Activated T-cell treated with anti-CD3 and anti-CD28 coated beads, Interleukin-2, amount 50 U/mL, for 72 hours (primary cell): ENCODE data around the gene NAA80. TPM values are rescaled to one million over a fixed set of nuclear protein-coding genes. Genes with fewer than 3 reads are reported as not detected.

Experiments
- ATAC-seq, 2 donors: fragments of 150-1000 bp; cut with Tn5 transposase; replicated peaks in 1 of 2; 2 replicates each; pipeline ENCODE4 v1.10.0; 2021; ENCODE audit warnings: moderate library complexity in 2 of 2, mild to moderate bottlenecking in 1 of 2
- DNase-seq, 2 donors: peaks; one replicate each; pipeline ENCODE4 v3.0.0; 2021 to 2022; ENCODE audit warnings: mixed read lengths in 1 of 2
- H3K27ac Mint-ChIP-seq: one replicate; pipeline ENCODE4 v1.8.0; 2022; ENCODE audit warnings: mild to moderate bottlenecking, moderate library complexity, mixed read lengths
- H3K27me3 Mint-ChIP-seq: one replicate; pipeline ENCODE4 v1.8.0; 2022; ENCODE audit warnings: low read depth, mixed read lengths
- H3K36me3 Mint-ChIP-seq, 2 donors: one replicate each; pipeline ENCODE4 v1.8.0; 2022; ENCODE audit warnings: mixed read lengths in 2 of 2, mild to moderate bottlenecking in 1 of 2; ENCODE audit not compliant: insufficient read depth in 2 of 2
- H3K4me1 Mint-ChIP-seq: one replicate; pipeline ENCODE4 v1.8.0; 2022; ENCODE audit warnings: low read depth, mixed read lengths
- H3K4me3 Mint-ChIP-seq, 2 donors: one replicate each; pipeline ENCODE4 v1.8.0; 2022; ENCODE audit warnings: mild to moderate bottlenecking in 2 of 2, mixed read lengths in 2 of 2, moderate library complexity in 2 of 2
- H3K9me3 Mint-ChIP-seq, 2 donors: one replicate each; pipeline ENCODE4 v1.8.0; 2022; ENCODE audit warnings: mixed read lengths in 2 of 2
- total RNA-seq, 2 donors: library from RNA; stranded (reverse); gene quantifications; one replicate each; pipeline ENCODE4 v1.2.3, GENCODE V29; 2022

NAA80 gene, protein sequence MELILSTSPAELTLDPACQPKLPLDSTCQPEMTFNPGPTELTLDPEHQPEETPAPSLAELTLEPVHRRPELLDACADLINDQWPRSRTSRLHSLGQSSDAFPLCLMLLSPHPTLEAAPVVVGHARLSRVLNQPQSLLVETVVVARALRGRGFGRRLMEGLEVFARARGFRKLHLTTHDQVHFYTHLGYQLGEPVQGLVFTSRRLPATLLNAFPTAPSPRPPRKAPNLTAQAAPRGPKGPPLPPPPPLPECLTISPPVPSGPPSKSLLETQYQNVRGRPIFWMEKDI
- total RNA-seq, result 10 to 100 TPM; 19.5 to 20.0 TPM

GRCh38 chr3:50298836-50299637 lies at the start of gene NAA80, which contains the start of gene HYAL3:
Gene NAA80, minus strand, starts transcription at chr3:50299405. Its CDS starts 1,942 bp downstream, at chr3:50297463.
Gene HYAL3, minus strand, starts transcription at chr3:50299405. Its CDS starts 3,803 bp downstream, at chr3:50295602.
- ATAC-seq (peak; percentile 89 to 90), DNase-seq (peak; percentile 99 to 100)
- H3K4me1 Mint-ChIP-seq, result peaks cover 24% of the 10 kb centered on the region
- H3K9me3 Mint-ChIP-seq, result no peaks in the 10 kb centered on the region
- H3K36me3 Mint-ChIP-seq, result no peaks in the 10 kb centered on the region
- H3K27me3 Mint-ChIP-seq, result no peaks in the 10 kb centered on the region
- H3K4me3 Mint-ChIP-seq, result peak within 1 kb of the TSS; percentile 94 to 98
- peak within 1 kb of the TSS; percentile 82 for H3K27ac Mint-ChIP-seq

- Mint-ChIP-seq H3K4me1 (peaks cover 57% of the 10 kb centered on the region), H3K27ac (peak overlapping the region; percentile 27)
Measured at GRCh38 chr3:50347187-50347813, 48.1 kb upstream of the NAA80 start.

GRCh38 chr3:50345586-50346234 lies 46.5 kb upstream of the NAA80 start, which contains the start of gene ZMYND10:
Gene ZMYND10, minus strand, starts transcription at chr3:50345732. Its CDS starts 153 bp downstream, at chr3:50345579.
- peak within 1 kb of the TSS; percentile 79 to 87 for H3K4me3 Mint-ChIP-seq
- H3K27ac Mint-ChIP-seq, result peak within 1 kb of the TSS; percentile 48
- H3K4me1 Mint-ChIP-seq, result peaks cover 51% of the 10 kb centered on the region
- H3K9me3 Mint-ChIP-seq, result no peaks in the 10 kb centered on the region
- no peaks in the 10 kb centered on the region for H3K27me3 Mint-ChIP-seq
- ATAC-seq, result peak; percentile 28 to 43
- DNase-seq, result peak; percentile 81 to 84
- peaks cover 0 to 7% of the 10 kb centered on the region in 2 donors for H3K36me3 Mint-ChIP-seq

More at GRCh38 chr3:50347187-50347813, 48.1 kb upstream of the NAA80 start:
- peak; percentile 73 to 76 for DNase-seq
- no peaks in the 10 kb centered on the region for H3K9me3 Mint-ChIP-seq
- H3K4me3 Mint-ChIP-seq, result peak overlapping the region in 1 of 2 donors; percentile 53
- ATAC-seq, result no peak
- H3K36me3 Mint-ChIP-seq, result peaks cover 0 to 7% of the 10 kb centered on the region in 2 donors
- no peaks in the 10 kb centered on the region for H3K27me3 Mint-ChIP-seq

DNA sequence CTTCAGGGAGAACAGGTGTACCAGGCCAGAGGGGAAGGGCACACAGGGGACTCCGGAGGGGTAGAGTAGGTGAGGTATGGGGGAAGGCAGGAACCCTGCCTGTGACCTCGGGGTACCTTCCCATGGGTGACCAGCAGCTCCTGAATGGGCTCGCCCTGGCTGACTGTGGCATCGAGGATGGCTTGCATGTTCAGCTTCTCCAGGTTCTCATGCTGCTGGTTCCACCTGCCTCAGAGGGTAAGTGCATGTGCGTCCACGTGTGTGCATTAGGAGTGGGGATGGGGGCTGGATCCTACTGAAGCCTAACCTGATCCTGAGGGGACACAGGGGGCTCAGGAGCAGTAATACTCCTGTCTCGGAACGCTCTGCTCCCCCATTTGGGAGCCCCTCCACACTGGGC lies 45.8 kb upstream of the NAA80 start:
- H3K27ac Mint-ChIP-seq, result no peak overlapping the region
- H3K9me3 Mint-ChIP-seq, result no peaks in the 10 kb centered on the region
- peaks cover 46% of the 10 kb centered on the region for H3K4me1 Mint-ChIP-seq
- ATAC-seq (no peak), DNase-seq (no peak)
- peak overlapping the region; percentile 79 to 87 for H3K4me3 Mint-ChIP-seq
- H3K36me3 Mint-ChIP-seq, result peaks cover 0 to 7% of the 10 kb centered on the region in 2 donors
- H3K27me3 Mint-ChIP-seq, result no peaks in the 10 kb centered on the region

DNA sequence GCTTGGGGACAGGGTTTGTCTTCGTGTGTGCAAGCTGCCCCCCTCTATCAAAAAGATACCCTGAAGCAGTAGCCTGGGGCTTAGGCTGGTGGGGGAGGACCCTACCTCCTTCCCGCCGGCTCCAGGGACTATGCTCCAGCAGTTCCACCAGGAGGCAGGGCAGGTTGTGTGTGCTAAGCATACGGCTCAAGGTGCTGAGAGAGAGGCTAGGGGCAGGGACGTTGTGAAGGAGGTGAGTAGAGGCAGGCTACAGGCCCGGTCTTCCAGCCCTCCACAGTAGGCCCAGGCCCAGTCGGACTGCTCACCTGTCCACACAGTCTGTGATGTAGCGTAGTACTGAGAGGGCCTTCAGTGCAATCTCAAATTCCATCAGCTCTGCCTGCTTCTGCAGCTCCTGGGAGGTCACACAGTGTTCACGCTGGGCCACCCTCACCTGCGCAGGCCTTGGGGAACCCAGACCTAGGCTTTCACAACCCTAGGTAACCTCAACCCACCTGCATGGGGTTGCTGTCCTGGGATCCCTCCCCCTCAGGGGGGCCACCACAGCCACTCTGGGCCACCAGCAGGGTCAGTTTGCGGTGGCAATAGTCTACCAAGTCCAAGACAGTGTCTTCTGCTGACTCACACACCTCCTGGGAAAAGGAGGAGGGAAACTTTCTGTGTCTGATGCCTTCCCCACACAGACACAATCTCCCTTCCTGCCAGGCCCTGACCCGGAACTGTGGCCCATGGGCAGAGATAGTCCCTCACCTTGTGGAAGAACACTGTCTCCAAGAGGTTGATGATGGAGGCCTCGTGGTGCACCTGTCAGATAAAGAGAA lies 43.8 kb upstream of the NAA80 start:
- no peak for DNase-seq
- H3K9me3 Mint-ChIP-seq, result no peaks in the 10 kb centered on the region
- no peak overlapping the region for H3K27ac Mint-ChIP-seq
- no peak overlapping the region for H3K4me3 Mint-ChIP-seq
- H3K27me3 Mint-ChIP-seq, result no peaks in the 10 kb centered on the region
- H3K4me1 Mint-ChIP-seq, result peaks cover 54% of the 10 kb centered on the region
- ATAC-seq, result no peak
- H3K36me3 Mint-ChIP-seq, result peaks cover 8 to 13% of the 10 kb centered on the region in 2 donors

- Mint-ChIP-seq H3K27me3 (no peaks in the 10 kb centered on the region), H3K27ac (no peak overlapping the region), H3K9me3 (no peaks in the 10 kb centered on the region), H3K36me3 (peaks cover 8 to 12% of the 10 kb centered on the region in 2 donors), H3K4me1 (peaks cover 48% of the 10 kb centered on the region), H3K4me3 (peak overlapping the region in 1 of 2 donors; percentile 86)
- DNase-seq (no peak), ATAC-seq (no peak)
Measured at GRCh38 chr3:50341996-50342650, 42.9 kb upstream of the NAA80 start.

GRCh38 chr3:50341537-50341936 lies 42.3 kb upstream of the NAA80 start:
- Mint-ChIP-seq H3K27me3 (no peaks in the 10 kb centered on the region), H3K4me3 (peak overlapping the region; percentile 86 to 92), H3K9me3 (no peaks in the 10 kb centered on the region), H3K27ac (no peak overlapping the region), H3K36me3 (peaks cover 10 to 15% of the 10 kb centered on the region in 2 donors), H3K4me1 (peaks cover 46% of the 10 kb centered on the region)
- no peak for DNase-seq
- no peak for ATAC-seq

DNA sequence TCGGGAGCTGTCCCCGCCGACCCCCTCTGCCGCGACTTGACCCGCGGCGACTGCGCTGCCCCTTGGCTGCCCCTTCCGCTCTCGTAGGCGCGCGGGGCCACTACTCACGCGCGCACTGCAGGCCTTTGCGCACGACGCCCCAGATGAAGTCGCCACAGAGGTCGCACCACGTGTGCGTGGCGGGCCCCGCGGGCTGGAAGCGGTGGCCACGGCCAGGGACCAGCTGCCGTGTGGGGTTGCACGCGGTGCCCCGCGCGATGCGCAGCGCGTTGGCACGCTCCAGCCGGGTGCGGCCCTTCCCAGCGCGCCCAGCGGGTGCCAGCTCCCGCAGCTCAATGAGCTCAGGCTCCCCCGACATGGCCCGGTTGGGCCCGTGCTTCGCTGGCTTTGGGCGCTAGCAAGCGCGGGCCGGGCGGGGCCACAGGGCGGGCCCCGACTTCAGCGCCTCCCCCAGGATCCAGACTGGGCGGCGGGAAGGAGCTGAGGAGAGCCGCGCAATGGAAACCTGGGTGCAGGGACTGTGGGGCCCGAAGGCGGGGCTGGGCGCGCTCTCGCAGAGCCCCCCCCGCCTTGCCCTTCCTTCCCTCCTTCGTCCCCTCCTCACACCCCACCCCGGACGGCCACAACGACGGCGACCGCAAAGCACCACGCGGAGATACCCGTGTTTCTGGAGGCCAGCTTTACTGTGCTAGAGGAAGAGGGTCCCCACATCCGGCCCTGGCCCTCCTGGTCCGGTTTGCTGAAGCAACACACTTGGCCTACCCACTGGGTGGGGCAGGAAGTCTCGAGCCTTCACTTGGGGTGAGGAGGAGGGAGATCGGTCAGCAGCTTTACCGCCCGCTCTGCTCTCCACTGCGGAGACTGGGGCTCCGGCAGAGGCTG lies 41.5 kb upstream of the NAA80 start, which contains the start of gene RASSF1:
TSS of gene RASSF1 (minus strand) at position 389 of the 882 bp plus-strand sequence. CDS start at position 358, 31 bp downstream.
- no peaks in the 10 kb centered on the region for H3K27me3 Mint-ChIP-seq
- peaks cover 12 to 17% of the 10 kb centered on the region in 2 donors for H3K36me3 Mint-ChIP-seq
- peak within 1 kb of the TSS; percentile 86 to 92 for H3K4me3 Mint-ChIP-seq
- peak; percentile 67 to 83 for DNase-seq
- H3K9me3 Mint-ChIP-seq, result no peaks in the 10 kb centered on the region
- peak within 1 kb of the TSS; percentile 97 for H3K27ac Mint-ChIP-seq
- peak; percentile 14 to 51 for ATAC-seq
- peaks cover 46% of the 10 kb centered on the region for H3K4me1 Mint-ChIP-seq

DNA sequence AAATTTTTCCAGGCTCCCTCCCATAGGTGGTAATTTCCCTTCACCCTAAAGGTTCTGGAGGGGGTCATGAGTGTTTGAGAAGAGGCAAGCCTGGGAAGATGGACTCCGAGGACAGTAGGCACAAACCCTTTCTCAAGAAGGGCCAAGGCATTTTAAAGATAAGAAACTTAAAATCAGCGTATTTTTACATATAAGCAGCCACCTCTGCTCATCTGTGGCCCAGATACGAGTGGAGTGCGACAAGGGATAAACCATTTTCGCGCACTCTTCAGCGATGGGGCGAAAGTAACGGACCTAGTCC lies 40.9 kb upstream of the NAA80 start:
- Mint-ChIP-seq H3K4me1 (peaks cover 47% of the 10 kb centered on the region), H3K27ac (peak overlapping the region; percentile 97), H3K9me3 (no peaks in the 10 kb centered on the region), H3K4me3 (peak overlapping the region; percentile 86 to 92), H3K36me3 (peaks cover 16 to 20% of the 10 kb centered on the region in 2 donors), H3K27me3 (no peaks in the 10 kb centered on the region)
- ATAC-seq (no peak), DNase-seq (no peak)

- Mint-ChIP-seq H3K4me1 (peaks cover 52% of the 10 kb centered on the region), H3K4me3 (peak overlapping the region; percentile 86 to 92), H3K27me3 (no peaks in the 10 kb centered on the region), H3K36me3 (peaks cover 17 to 20% of the 10 kb centered on the region in 2 donors), H3K9me3 (no peaks in the 10 kb centered on the region), H3K27ac (peak overlapping the region; percentile 97)
- no peak for DNase-seq
- no peak for ATAC-seq
Measured at GRCh38 chr3:50339485-50340146, 40.4 kb upstream of the NAA80 start.
